GM23338 (cell line): ENCODE data around the gene ABO. TPM values are rescaled to one million over a fixed set of nuclear protein-coding genes. Genes with fewer than 3 reads are reported as not detected.

Source experiments
- ATAC-seq: fragments of 200-7000 bp; cut with Tn5 transposase; 3 replicates; pipeline ENCODE4 v1.9.1; 2020
- DNase-seq: peaks from one replicate; pipeline ENCODE4 v3.0.0-alpha.2; 2015; ENCODE audit warnings: low spot score
- H2AFZ ChIP-seq: fragments of 200-600 bp; sonication (generic); 2 replicates; pipeline ENCODE4 v1.8.0; 2016; ENCODE audit warnings: antibody characterized with exemption, mild to moderate bottlenecking, moderate library complexity
- H3F3A ChIP-seq: fragments of 200-600 bp; sonication (generic); replicated peaks from 2 replicates; pipeline ENCODE4 v1.8.0; 2017; ENCODE audit warnings: antibody characterized with exemption, mixed run types, low read depth
- H3K27ac ChIP-seq: fragments of 200-600 bp; sonication (generic); 2 replicates; pipeline ENCODE4 v1.6.1; 2016; ENCODE audit warnings: low read depth
- H3K27me3 ChIP-seq: fragments of 200-600 bp; sonication (generic); 2 replicates; pipeline ENCODE4 v1.8.0; 2016; ENCODE audit warnings: mild to moderate bottlenecking, mixed run types, moderate library complexity; ENCODE audit not compliant: insufficient read depth
- H3K36me3 ChIP-seq: fragments of 200-600 bp; sonication (generic); 2 replicates; pipeline ENCODE4 v1.8.0; 2016; ENCODE audit warnings: mild to moderate bottlenecking; ENCODE audit not compliant: insufficient read depth
- H3K4me1 ChIP-seq: fragments of 200-600 bp; sonication (generic); 2 replicates; pipeline ENCODE4 v1.8.0; 2016; ENCODE audit warnings: mild to moderate bottlenecking, moderate library complexity; ENCODE audit not compliant: insufficient read depth
- H3K4me2 ChIP-seq: fragments of 200-600 bp; sonication (generic); 2 replicates; pipeline ENCODE4 v1.7.1; 2017; ENCODE audit warnings: mixed run types
- H3K4me3 ChIP-seq: fragments of 200-600 bp; sonication (generic); 2 replicates; pipeline ENCODE4 v1.6.1; 2016; ENCODE audit warnings: mixed run types
- H3K79me2 ChIP-seq: fragments of 200-600 bp; sonication (generic); replicated peaks from 2 replicates; pipeline ENCODE4 v1.8.0; 2017; ENCODE audit warnings: mild to moderate bottlenecking; ENCODE audit not compliant: insufficient read depth
- H3K9me2 ChIP-seq: fragments of 200-600 bp; sonication (generic); 2 replicates; pipeline ENCODE4 v1.8.0; 2017; ENCODE audit not compliant: insufficient read depth
- H4K20me1 ChIP-seq: fragments of 200-600 bp; sonication (generic); replicated peaks from 2 replicates; pipeline ENCODE4 v1.8.0; 2017; ENCODE audit warnings: mild to moderate bottlenecking; ENCODE audit not compliant: insufficient read depth
- H3K27ac Mint-ChIP-seq: 2 replicates; pipeline ENCODE4 v1.8.0; 2020; ENCODE audit warnings: inconsistent platforms, mild to moderate bottlenecking, moderate library complexity, mixed read lengths
- H3K27me3 Mint-ChIP-seq: 3 replicates; pipeline ENCODE4 v1.8.0; 2022; ENCODE audit warnings: low read depth, mild to moderate bottlenecking, moderate library complexity, mixed read lengths, inconsistent platforms; ENCODE audit not compliant: insufficient read depth, poor library complexity
- H3K36me3 Mint-ChIP-seq: 3 replicates; pipeline ENCODE4 v1.8.0; 2021; ENCODE audit warnings: low read depth, mild to moderate bottlenecking, inconsistent platforms, moderate library complexity, mixed read lengths
- H3K4me1 Mint-ChIP-seq: 3 replicates; pipeline ENCODE4 v1.8.0; 2020; ENCODE audit warnings: mild to moderate bottlenecking, inconsistent platforms, mixed read lengths
- H3K4me3 Mint-ChIP-seq: 3 replicates; pipeline ENCODE4 v1.8.0; 2021; ENCODE audit warnings: moderate library complexity, mild to moderate bottlenecking, inconsistent platforms, mixed read lengths
- H3K9me3 Mint-ChIP-seq: 3 replicates; pipeline ENCODE4 v1.8.0; 2020; ENCODE audit warnings: moderate library complexity, mild to moderate bottlenecking, inconsistent platforms, mixed read lengths
- CTCF ChIP-seq, 2 experiments: fragments of 200-600 bp in 1 of 2; sonication (generic) in 1 of 2; conservative IDR thresholded peaks; 2 replicates each; pipeline versions ENCODE4 v1.5.1 to v1.6.1; 2016 to 2017; ENCODE audit warnings: antibody characterized with exemption in 2 of 2, low read depth in 2 of 2, mild to moderate bottlenecking in 2 of 2, moderate library complexity in 1 of 2
- ETS1 ChIP-seq: IDR thresholded peaks from 2 replicates; pipeline ENCODE4 v1.6.1; 2016; ENCODE audit warnings: antibody characterized with exemption
- EZH2 ChIP-seq: fragments of 200-600 bp; sonication (generic); IDR thresholded peaks from one replicate; pipeline ENCODE4 v1.8.0; 2017; ENCODE audit warnings: antibody characterized with exemption, mild to moderate bottlenecking, low read depth; ENCODE audit not compliant: unreplicated experiment
- EZH2phosphoT487 ChIP-seq: fragments of 200-600 bp; sonication (generic); IDR thresholded peaks from one replicate; pipeline ENCODE4 v1.8.1; 2018; ENCODE audit warnings: antibody characterized with exemption; ENCODE audit not compliant: unreplicated experiment
- JUNB ChIP-seq: IDR thresholded peaks from one replicate; pipeline ENCODE4 v1.6.1; 2016; ENCODE audit warnings: antibody characterized with exemption; ENCODE audit not compliant: unreplicated experiment
- NANOG ChIP-seq: IDR thresholded peaks from 2 replicates; pipeline ENCODE4 v1.6.1; 2016; ENCODE audit warnings: antibody characterized with exemption, borderline replicate concordance
- POLR2AphosphoS5 ChIP-seq: IDR thresholded peaks from 2 replicates; pipeline ENCODE4 v1.6.1; 2016; ENCODE audit warnings: antibody characterized with exemption, low read depth
- STAT1 ChIP-seq: IDR thresholded peaks from one replicate; pipeline ENCODE4 v1.6.1; 2016; ENCODE audit warnings: antibody characterized with exemption; ENCODE audit not compliant: unreplicated experiment
- ZNF114 ChIP-seq: fragments of 250-450 bp; sonication (Bioruptor Pico); IDR thresholded peaks from 2 replicates; pipeline ENCODE4 v1.5.0; 2020; ENCODE audit warnings: mild to moderate bottlenecking, moderate library complexity
- ZNF331 ChIP-seq: fragments of 250-450 bp; sonication (Bioruptor Pico); IDR thresholded peaks from 2 replicates; pipeline ENCODE4 v1.5.0; 2020; ENCODE audit warnings: low read depth, mild to moderate bottlenecking, moderate library complexity
- ZNF462 ChIP-seq: fragments of 250-450 bp; sonication (Bioruptor Pico); IDR thresholded peaks from 2 replicates; pipeline ENCODE4 v1.5.0; 2020; ENCODE audit warnings: mild to moderate bottlenecking, moderate library complexity
- polyA plus RNA-seq: library from polyadenylated mRNA; unstranded; fragments of >200 nt; fragmentation: Nextera tagmentation; extraction: Ambion mirVana; gene quantifications from 2 replicates; pipeline ENCODE4 v1.2.1, GENCODE V29; 2016
- total RNA-seq: library from RNA; depleted of rRNA; stranded (reverse); fragments of >200 nt; shearing (Covaris generic); gene quantifications from 2 replicates; pipeline ENCODE4 v1.2.3, GENCODE V29; 2014

The ABO gene
- total and polyA plus RNA-seq, 2 experiments from 2014 or later = 0.28 to 0.34 TPM

- no peak for TF ChIP-seq CTCF (conservative IDR thresholded peaks at IDR 0.05; ENCODE audit: low read depth in 2 of 2)
Measured at GRCh38 chr9:133250741-133251170, 24.2 kb downstream of the ABO start (continued).

GRCh38 chr9:133249337-133249736 lies 25.7 kb downstream of the ABO start:
- H3F3A ChIP-seq = no peaks in the 10 kb centered on the region
- H3K4me2 ChIP-seq = no peak overlapping the region
- no peaks in the 10 kb centered on the region for H3K9me2 ChIP-seq
- Mint-ChIP-seq H3K27me3 (peaks cover 10% of the 10 kb centered on the region), H3K9me3 (no peaks in the 10 kb centered on the region), H3K4me3 (no peak overlapping the region), H3K27ac (no peak overlapping the region), H3K36me3 (no peaks in the 10 kb centered on the region), H3K4me1 (peaks cover 9% of the 10 kb centered on the region)
- DNase-seq (no peak), ATAC-seq (no peak)
- H3K27ac ChIP-seq = no peak overlapping the region
- H3K27me3 ChIP-seq = no peaks in the 10 kb centered on the region
- no peaks in the 10 kb centered on the region for H4K20me1 ChIP-seq
- no peaks in the 10 kb centered on the region; the same call in 1 of the 2 replicates for H3K4me1 ChIP-seq
- no peak overlapping the region for H2AFZ ChIP-seq
- no peak overlapping the region for H3K4me3 ChIP-seq
- no peak for TF ChIP-seq EZH2phosphoT487
- TF ChIP-seq STAT1 = no peak
- no peak for TF ChIP-seq CTCF (conservative IDR thresholded peaks at IDR 0.05; ENCODE audit: low read depth in 2 of 2)
- TF ChIP-seq JUNB = no peak
- no peak for TF ChIP-seq POLR2AphosphoS5
- TF ChIP-seq ETS1 = no peak
- no peak for TF ChIP-seq ZNF462 (CRISPR knock-in tag)
- no peak for TF ChIP-seq EZH2
- TF ChIP-seq ZNF331 = no peak
- no peak for TF ChIP-seq ZNF114 (CRISPR knock-in tag)
- TF ChIP-seq NANOG = no peak
- no peaks in the 10 kb centered on the region for H3K79me2 ChIP-seq
- no peaks in the 10 kb centered on the region for H3K36me3 ChIP-seq
